K562 (cell line): ENCODE data around the gene GLIPR2. TPM values are rescaled to one million over a fixed set of nuclear protein-coding genes. Genes with fewer than 3 reads are reported as not detected.

Experiments
- ZBTB33 ChIP-seq: sonication (generic); formaldehyde crosslinking; IDR thresholded peaks from 2 replicates; pipeline ENCODE4 v1.8.1; 2023; ENCODE audit warnings: mild to moderate bottlenecking, missing genetic modification reagents
- ZNF324 ChIP-seq: fragments of 250-450 bp; sonication (Bioruptor Pico); IDR thresholded peaks from 2 replicates; pipeline ENCODE4 v1.4.0; 2020; ENCODE audit warnings: mild to moderate bottlenecking
- polyA plus RNA-seq, 8 experiments: library from polyadenylated mRNA; depleted of rRNA in 4 of 8; stranded (reverse) in 5 of 8; unstranded in 3 of 8; fragments of >200 nt; fragmentation: Nextera tagmentation in 2 of 8; fragmentation: Illumina TruSeq in 1 of 8; extraction: Ambion mirVana in 2 of 8; extraction: Trizol in 1 of 8; gene quantifications; 2 replicates each; pipeline versions ENCODE4 v1.2.1 to v1.2.3, GENCODE V29; 2011 to 2014; ENCODE audit warnings: inconsistent platforms in 1 of 8, missing spikeins in 1 of 8
- total RNA-seq, 7 experiments: library from RNA; depleted of rRNA in 6 of 7; stranded (reverse); fragments of >200 nt in 6 of 7; fragmentation: Illumina TruSeq in 2 of 7; extraction: Trizol in 2 of 7; gene quantifications; 2 replicates each; pipeline versions ENCODE4 v1.2.1 to v1.2.3, GENCODE V29; 2011 to 2021; ENCODE audit warnings: low replicate concordance in 1 of 7
- TF ChIP-seq, protein P1 (sequence below): fragments of 200-600 bp; sonication (generic); IDR thresholded peaks from one replicate; pipeline ENCODE4 v1.6.1; 2012; ENCODE audit warnings: mild to moderate bottlenecking, low read depth, low read length, inconsistent platforms

Gene GLIPR2
- total and polyA plus RNA-seq, 9 of the 15 experiments (the other 6 are each of a cell fraction or from before 2014, with no cell fraction given), result 1.4 to 8.8 (median 2.9) TPM

DNA sequence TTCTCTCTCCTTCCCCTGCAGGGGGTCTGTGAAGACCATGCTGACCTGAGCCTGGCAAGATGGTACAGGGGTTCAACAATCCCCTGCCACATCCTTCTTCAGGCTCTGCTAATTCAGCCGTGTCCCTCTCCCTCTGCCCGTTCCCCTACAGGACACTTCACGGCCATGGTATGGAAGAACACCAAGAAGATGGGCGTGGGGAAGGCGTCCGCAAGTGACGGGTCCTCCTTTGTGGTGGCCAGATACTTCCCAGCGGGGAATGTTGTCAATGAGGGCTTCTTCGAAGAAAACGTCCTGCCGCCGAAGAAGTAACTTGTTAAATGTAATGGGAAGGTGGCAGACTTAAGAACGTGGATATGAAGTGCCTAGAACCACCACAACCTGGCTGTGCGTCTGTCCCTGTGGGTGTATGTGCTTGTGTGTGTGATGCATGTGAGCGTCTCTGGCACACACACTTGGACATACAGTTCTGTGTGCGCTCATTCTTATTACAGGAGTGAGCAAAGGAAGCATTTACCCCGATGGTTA, 25.7 kb downstream of the GLIPR2 start (continued):
- no peak for TF ChIP-seq ZNF324 (CRISPR knock-in tag)
- no peak for TF ChIP-seq ZBTB33 (CRISPR knock-in tag)
- TF ChIP-seq, protein P1, sequence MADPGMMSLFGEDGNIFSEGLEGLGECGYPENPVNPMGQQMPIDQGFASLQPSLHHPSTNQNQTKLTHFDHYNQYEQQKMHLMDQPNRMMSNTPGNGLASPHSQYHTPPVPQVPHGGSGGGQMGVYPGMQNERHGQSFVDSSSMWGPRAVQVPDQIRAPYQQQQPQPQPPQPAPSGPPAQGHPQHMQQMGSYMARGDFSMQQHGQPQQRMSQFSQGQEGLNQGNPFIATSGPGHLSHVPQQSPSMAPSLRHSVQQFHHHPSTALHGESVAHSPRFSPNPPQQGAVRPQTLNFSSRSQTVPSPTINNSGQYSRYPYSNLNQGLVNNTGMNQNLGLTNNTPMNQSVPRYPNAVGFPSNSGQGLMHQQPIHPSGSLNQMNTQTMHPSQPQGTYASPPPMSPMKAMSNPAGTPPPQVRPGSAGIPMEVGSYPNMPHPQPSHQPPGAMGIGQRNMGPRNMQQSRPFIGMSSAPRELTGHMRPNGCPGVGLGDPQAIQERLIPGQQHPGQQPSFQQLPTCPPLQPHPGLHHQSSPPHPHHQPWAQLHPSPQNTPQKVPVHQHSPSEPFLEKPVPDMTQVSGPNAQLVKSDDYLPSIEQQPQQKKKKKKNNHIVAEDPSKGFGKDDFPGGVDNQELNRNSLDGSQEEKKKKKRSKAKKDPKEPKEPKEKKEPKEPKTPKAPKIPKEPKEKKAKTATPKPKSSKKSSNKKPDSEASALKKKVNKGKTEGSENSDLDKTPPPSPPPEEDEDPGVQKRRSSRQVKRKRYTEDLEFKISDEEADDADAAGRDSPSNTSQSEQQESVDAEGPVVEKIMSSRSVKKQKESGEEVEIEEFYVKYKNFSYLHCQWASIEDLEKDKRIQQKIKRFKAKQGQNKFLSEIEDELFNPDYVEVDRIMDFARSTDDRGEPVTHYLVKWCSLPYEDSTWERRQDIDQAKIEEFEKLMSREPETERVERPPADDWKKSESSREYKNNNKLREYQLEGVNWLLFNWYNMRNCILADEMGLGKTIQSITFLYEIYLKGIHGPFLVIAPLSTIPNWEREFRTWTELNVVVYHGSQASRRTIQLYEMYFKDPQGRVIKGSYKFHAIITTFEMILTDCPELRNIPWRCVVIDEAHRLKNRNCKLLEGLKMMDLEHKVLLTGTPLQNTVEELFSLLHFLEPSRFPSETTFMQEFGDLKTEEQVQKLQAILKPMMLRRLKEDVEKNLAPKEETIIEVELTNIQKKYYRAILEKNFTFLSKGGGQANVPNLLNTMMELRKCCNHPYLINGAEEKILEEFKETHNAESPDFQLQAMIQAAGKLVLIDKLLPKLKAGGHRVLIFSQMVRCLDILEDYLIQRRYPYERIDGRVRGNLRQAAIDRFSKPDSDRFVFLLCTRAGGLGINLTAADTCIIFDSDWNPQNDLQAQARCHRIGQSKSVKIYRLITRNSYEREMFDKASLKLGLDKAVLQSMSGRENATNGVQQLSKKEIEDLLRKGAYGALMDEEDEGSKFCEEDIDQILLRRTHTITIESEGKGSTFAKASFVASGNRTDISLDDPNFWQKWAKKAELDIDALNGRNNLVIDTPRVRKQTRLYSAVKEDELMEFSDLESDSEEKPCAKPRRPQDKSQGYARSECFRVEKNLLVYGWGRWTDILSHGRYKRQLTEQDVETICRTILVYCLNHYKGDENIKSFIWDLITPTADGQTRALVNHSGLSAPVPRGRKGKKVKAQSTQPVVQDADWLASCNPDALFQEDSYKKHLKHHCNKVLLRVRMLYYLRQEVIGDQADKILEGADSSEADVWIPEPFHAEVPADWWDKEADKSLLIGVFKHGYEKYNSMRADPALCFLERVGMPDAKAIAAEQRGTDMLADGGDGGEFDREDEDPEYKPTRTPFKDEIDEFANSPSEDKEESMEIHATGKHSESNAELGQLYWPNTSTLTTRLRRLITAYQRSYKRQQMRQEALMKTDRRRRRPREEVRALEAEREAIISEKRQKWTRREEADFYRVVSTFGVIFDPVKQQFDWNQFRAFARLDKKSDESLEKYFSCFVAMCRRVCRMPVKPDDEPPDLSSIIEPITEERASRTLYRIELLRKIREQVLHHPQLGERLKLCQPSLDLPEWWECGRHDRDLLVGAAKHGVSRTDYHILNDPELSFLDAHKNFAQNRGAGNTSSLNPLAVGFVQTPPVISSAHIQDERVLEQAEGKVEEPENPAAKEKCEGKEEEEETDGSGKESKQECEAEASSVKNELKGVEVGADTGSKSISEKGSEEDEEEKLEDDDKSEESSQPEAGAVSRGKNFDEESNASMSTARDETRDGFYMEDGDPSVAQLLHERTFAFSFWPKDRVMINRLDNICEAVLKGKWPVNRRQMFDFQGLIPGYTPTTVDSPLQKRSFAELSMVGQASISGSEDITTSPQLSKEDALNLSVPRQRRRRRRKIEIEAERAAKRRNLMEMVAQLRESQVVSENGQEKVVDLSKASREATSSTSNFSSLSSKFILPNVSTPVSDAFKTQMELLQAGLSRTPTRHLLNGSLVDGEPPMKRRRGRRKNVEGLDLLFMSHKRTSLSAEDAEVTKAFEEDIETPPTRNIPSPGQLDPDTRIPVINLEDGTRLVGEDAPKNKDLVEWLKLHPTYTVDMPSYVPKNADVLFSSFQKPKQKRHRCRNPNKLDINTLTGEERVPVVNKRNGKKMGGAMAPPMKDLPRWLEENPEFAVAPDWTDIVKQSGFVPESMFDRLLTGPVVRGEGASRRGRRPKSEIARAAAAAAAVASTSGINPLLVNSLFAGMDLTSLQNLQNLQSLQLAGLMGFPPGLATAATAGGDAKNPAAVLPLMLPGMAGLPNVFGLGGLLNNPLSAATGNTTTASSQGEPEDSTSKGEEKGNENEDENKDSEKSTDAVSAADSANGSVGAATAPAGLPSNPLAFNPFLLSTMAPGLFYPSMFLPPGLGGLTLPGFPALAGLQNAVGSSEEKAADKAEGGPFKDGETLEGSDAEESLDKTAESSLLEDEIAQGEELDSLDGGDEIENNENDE, result no peak
